ENCODE results near the gene LIPC. TPM values are rescaled to one million over a fixed set of nuclear protein-coding genes. Genes with fewer than 3 reads are reported as not detected.

The LIPC gene
- total and polyA plus RNA-seq, 10 donors = 0.47 to 2.5 (median 1.0) TPM

DNA sequence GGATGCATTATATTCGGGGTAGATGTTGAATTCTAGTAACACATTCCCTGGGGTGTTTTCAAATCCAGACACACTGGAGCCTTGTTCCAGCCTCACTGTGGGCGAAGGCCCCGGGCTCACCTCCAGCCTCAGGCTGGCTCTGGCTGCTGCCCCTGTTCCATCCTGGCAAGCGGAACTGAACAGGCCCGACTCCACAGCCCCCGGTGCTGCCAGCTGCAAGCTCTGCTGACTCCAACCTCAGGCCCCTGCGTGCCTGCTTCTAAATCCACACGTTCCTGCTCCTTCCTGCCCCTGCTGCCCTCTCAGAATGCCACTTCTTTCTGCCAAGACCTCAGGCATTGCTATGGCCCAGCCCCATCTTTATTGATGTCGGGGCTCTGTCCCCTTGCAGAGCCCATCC lies 90.6 kb downstream of the LIPC start:
- Histone ChIP-seq H3K27ac (peak overlapping the region in 5 of 8 donors; percentile 74 to 88 (median 82)), H3K27me3 (replicated peaks in 1 of 7) (no peaks in the 10 kb centered on the region), H3K36me3 (no peaks in the 10 kb centered on the region), H3K4me3 (no peak overlapping the region), H3K4me1 (peaks cover 33 to 100% (median 60%) of the 10 kb centered on the region in 6 donors), H3K9me3 (no peaks in the 10 kb centered on the region)
- intact Hi-C loops (cut with DNase I; ENCODE audit: low total_unique reads) = no loop called here
- no peak for DNase-seq
- 85 to 94% (median 88%) methylated on average over 6 to 9 of the region's 9 CpGs for WGBS, 5 donors
- TF ChIP-seq POLR2AphosphoS5 (IDR thresholded peaks at IDR 0.05) (no peak), POLR2A (IDR thresholded peaks at IDR 0.05) (no peak)
- TF ChIP-seq, protein P1, sequence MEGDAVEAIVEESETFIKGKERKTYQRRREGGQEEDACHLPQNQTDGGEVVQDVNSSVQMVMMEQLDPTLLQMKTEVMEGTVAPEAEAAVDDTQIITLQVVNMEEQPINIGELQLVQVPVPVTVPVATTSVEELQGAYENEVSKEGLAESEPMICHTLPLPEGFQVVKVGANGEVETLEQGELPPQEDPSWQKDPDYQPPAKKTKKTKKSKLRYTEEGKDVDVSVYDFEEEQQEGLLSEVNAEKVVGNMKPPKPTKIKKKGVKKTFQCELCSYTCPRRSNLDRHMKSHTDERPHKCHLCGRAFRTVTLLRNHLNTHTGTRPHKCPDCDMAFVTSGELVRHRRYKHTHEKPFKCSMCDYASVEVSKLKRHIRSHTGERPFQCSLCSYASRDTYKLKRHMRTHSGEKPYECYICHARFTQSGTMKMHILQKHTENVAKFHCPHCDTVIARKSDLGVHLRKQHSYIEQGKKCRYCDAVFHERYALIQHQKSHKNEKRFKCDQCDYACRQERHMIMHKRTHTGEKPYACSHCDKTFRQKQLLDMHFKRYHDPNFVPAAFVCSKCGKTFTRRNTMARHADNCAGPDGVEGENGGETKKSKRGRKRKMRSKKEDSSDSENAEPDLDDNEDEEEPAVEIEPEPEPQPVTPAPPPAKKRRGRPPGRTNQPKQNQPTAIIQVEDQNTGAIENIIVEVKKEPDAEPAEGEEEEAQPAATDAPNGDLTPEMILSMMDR (IDR thresholded peaks at IDR 0.05 in 8 of 11, conservative IDR thresholded peaks at IDR 0.05 in 3 of 11) = no peak

DNA sequence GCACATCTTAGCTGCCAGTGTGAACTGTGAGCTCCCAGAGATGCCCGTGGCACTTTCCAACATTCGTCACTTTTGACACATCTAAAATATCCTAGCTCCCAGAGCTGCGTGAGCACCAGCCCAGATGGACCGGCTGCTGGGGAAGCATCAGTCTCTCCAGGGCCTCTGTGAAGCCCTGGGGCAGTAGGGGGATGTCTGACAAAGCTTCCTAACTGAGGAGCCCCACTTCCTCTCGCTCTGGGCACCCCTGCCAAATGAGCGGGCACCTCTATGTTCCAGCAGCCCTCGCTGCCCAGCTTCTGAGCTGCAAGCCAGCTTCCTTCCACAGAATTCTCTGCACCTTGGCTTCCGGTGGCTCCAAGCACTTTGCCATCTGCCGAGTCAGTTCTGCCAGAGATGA lies 91.1 kb downstream of the LIPC start:
- H3K4me3 ChIP-seq = no peak overlapping the region
- peak overlapping the region in 4 of 8 donors; percentile 81 to 88 (median 83) for H3K27ac ChIP-seq
- intact Hi-C loops (cut with DNase I; ENCODE audit: low total_unique reads) = no loop called here

DNA sequence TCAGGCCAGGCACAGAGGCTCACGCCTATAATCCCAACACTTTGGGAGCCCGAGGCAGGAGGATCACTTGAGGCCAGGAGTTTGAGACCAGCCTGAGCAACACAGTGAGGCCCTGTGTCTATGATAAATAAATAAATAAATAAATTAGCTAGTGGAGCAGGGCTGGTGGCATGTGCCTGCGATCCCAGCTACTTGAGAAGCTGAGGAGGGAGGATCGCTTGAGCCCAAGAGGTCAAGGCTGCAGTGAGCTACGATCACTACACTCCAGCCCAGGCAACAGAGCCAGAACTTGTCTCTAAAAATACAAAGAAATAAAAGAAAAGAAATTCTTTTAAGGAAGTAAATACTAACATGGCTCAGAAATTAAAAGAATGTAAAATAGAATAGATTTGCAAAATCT lies 91.8 kb downstream of the LIPC start:
- no peak overlapping the region for H3K4me3 ChIP-seq
- intact Hi-C loops (cut with DNase I; ENCODE audit: low total_unique reads) = no loop called here
- peaks cover 20 to 99% (median 54%) of the 10 kb centered on the region in 6 donors for H3K4me1 ChIP-seq
- TF ChIP-seq POLR2A (IDR thresholded peaks at IDR 0.05) (no peak), POLR2AphosphoS5 (IDR thresholded peaks at IDR 0.05) (no peak)
- TF ChIP-seq, protein P1 (IDR thresholded peaks at IDR 0.05 in 8 of 11, conservative IDR thresholded peaks at IDR 0.05 in 3 of 11) = no peak
- no peak for DNase-seq
- H3K27me3 ChIP-seq (replicated peaks in 1 of 7) = no peaks in the 10 kb centered on the region
- H3K36me3 ChIP-seq = no peaks in the 10 kb centered on the region
- 76 to 85% (median 83%) methylated on average over 5 of the region's 5 CpGs for WGBS, 5 donors
- H3K27ac ChIP-seq = peak overlapping the region in 5 of 8 donors; percentile 53 to 88 (median 81)
- H3K9me3 ChIP-seq = no peaks in the 10 kb centered on the region

More for the DNA sequence above, 91.1 kb downstream of the LIPC start:
- Histone ChIP-seq H3K9me3 (no peaks in the 10 kb centered on the region), H3K36me3 (no peaks in the 10 kb centered on the region), H3K4me1 (peaks cover 28 to 100% (median 58%) of the 10 kb centered on the region in 6 donors), H3K27me3 (replicated peaks in 1 of 7) (no peaks in the 10 kb centered on the region)
- DNase-seq = no peak
- WGBS, 5 donors = 70 to 83% (median 81%) methylated on average over 9 of the region's 9 CpGs
- TF ChIP-seq, protein P1 (IDR thresholded peaks at IDR 0.05 in 8 of 11, conservative IDR thresholded peaks at IDR 0.05 in 3 of 11) = no peak
- TF ChIP-seq POLR2AphosphoS5 (IDR thresholded peaks at IDR 0.05) (no peak), POLR2A (IDR thresholded peaks at IDR 0.05) (no peak)

DNA sequence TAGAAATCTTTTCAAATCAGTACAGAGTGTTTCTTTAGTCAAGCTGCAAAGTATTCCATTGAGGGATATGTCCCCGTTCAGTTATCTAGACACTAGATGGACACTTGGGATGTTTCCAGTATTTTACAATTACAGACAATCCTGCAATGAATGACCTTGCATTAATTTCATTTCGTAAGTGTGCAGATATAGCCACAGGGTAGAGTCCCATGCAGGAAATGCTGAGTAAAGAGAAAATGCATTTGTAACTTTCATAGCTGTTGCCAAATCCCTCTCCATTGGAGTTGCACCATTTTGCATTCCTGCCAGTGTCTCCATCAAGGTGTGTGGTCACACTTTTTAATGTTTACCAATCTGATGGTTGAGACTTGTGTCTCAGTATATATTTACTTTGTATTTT lies 92.5 kb downstream of the LIPC start:
- no peaks in the 10 kb centered on the region for H3K36me3 ChIP-seq
- 33 to 62% (median 47%) methylated on average over 2 of the region's 2 CpGs for WGBS, 5 donors
- peaks cover 18 to 92% (median 51%) of the 10 kb centered on the region in 6 donors for H3K4me1 ChIP-seq
- peak overlapping the region in 5 of 8 donors; percentile 60 to 88 (median 81) for H3K27ac ChIP-seq
- TF ChIP-seq POLR2AphosphoS5 (IDR thresholded peaks at IDR 0.05) = peak in 1 of 3 donors; percentile 56
- TF ChIP-seq, protein P1 (IDR thresholded peaks at IDR 0.05 in 8 of 11, conservative IDR thresholded peaks at IDR 0.05 in 3 of 11) = no peak
- no peak for DNase-seq
- no peak overlapping the region for H3K4me3 ChIP-seq
- no peaks in the 10 kb centered on the region for H3K27me3 ChIP-seq (replicated peaks in 1 of 7)
- H3K9me3 ChIP-seq = no peaks in the 10 kb centered on the region
- intact Hi-C loops (cut with DNase I; ENCODE audit: low total_unique reads) = no loop called here

All from spleen (tissue), 11 donors.